NCI-H2171 treated with DMSO at 0.1 percent for 48 hours (cell line): Measurements from ENCODE around the gene DNAJB13.
"Not testable (repeated sequence)": the region's sequence is repeated elsewhere in the genome, so short reads cannot be mapped to it uniquely, and the experiment has no call there.

ENCODE experiments used
- DNase-seq: peaks from one replicate; lab custom pipeline; 2025; lab: John Stamatoyannopoulos, UW

Gene DNAJB13

GRCh38 chr11:73950869-73951710 lies at the start of gene DNAJB13:
TSS of gene DNAJB13 (plus strand) at chr11:73951026. CDS start at chr11:73951070, 44 bp downstream.
- no peak for DNase-seq

- DNase-seq, result no peak
Measured at GRCh38 chr11:73902303-73902702, 48.5 kb upstream of the DNAJB13 start.

GRCh38 chr11:73907191-73907590 lies 43.6 kb upstream of the DNAJB13 start:
- DNase-seq, result no peak

- no peak for DNase-seq
Measured at GRCh38 chr11:73912026-73912425, 38.8 kb upstream of the DNAJB13 start.

GRCh38 chr11:73913472-73913871 lies 37.4 kb upstream of the DNAJB13 start:
- DNase-seq, result no peak

GRCh38 chr11:73914284-73914683 lies 36.5 kb upstream of the DNAJB13 start:
- DNase-seq, result no peak

GRCh38 chr11:73916435-73916834 lies 34.4 kb upstream of the DNAJB13 start:
- no peak for DNase-seq

GRCh38 chr11:73921180-73921579 lies 29.6 kb upstream of the DNAJB13 start:
- no peak for DNase-seq

GRCh38 chr11:73929388-73929787 lies 21.4 kb upstream of the DNAJB13 start:
- no peak for DNase-seq

- DNase-seq, result peak; percentile 82
Measured at GRCh38 chr11:73931039-73931645, 19.7 kb upstream of the DNAJB13 start.

- DNase-seq, result no peak
Measured at GRCh38 chr11:73931951-73932350, 18.9 kb upstream of the DNAJB13 start.

- no peak for DNase-seq
Measured at GRCh38 chr11:73932781-73933180, 18.0 kb upstream of the DNAJB13 start.

- DNase-seq, result not testable (repeated sequence)
Measured at GRCh38 chr11:73936047-73936446, 14.8 kb upstream of the DNAJB13 start.

GRCh38 chr11:73939096-73939495 lies 11.7 kb upstream of the DNAJB13 start:
- DNase-seq, result peak; percentile 49

GRCh38 chr11:73940801-73941570 lies 9.8 kb upstream of the DNAJB13 start:
- DNase-seq, result no peak

- DNase-seq, result peak; percentile 85
Measured at GRCh38 chr11:73942010-73942409, 8.8 kb upstream of the DNAJB13 start.

- DNase-seq, result no peak
Measured at GRCh38 chr11:73944085-73944484, 6.7 kb upstream of the DNAJB13 start.

- no peak for DNase-seq
Measured at GRCh38 chr11:73944901-73945300, 5.9 kb upstream of the DNAJB13 start.

- DNase-seq, result no peak
Measured at GRCh38 chr11:73945396-73945795, 5.4 kb upstream of the DNAJB13 start.

- peak; percentile 44 for DNase-seq
Measured at GRCh38 chr11:73946798-73947458, 3.9 kb upstream of the DNAJB13 start.

GRCh38 chr11:73949246-73949645 lies 1.6 kb upstream of the DNAJB13 start:
- no peak for DNase-seq

GRCh38 chr11:73949912-73950311 lies 914 bp upstream of the DNAJB13 start:
- DNase-seq, result no peak
